Putamen (tissue), 1 donor: ENCODE data around the gene TYW1B.
A peak's percentile ranks its signal among the peaks of the same experiment; 100 is the strongest.
"Not testable (repeated sequence)": the region's sequence is repeated elsewhere in the genome, so short reads cannot be mapped to it uniquely, and the experiment has no call there.

Experiments
- DNase-seq: peaks from one replicate; pipeline ENCODE4 v3.0.0-alpha.2; 2016; ENCODE audit warnings: low spot score

TYW1B gene

GRCh38 chr7:72816370-72817157 is 11.4 kb downstream of the TYW1B start:
- not testable (repeated sequence) for DNase-seq

DNA sequence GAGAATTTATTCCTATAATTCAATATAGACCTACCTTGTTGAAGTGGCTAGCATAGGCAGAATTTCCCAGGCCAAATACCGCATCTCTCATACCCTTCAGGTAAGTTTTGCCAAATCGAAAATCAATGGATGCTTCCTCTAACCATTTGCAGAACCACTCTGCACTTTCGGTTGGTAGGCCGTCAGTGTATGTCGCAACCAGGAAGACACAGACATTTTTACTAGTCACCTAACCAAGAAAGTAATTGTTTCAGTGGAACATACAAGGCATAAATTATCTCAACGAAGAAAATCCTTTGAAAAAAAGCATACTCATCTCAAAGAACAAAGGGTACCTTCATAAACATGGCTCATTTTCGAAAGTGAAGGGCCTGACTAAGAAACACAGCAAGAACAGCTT is 17.6 kb downstream of the TYW1B start:
- DNase-seq: not testable (repeated sequence)

GRCh38 chr7:72808511-72808910 is 19.5 kb downstream of the TYW1B start:
- DNase-seq: not testable (repeated sequence)

- not testable (repeated sequence) for DNase-seq
Observed at GRCh38 chr7:72806851-72807250, 21.1 kb downstream of the TYW1B start.

GRCh38 chr7:72805526-72806494 is 22.2 kb downstream of the TYW1B start:
- peak; percentile 60 for DNase-seq

GRCh38 chr7:72803778-72804177 is 24.2 kb downstream of the TYW1B start:
- not testable (repeated sequence) for DNase-seq

DNA sequence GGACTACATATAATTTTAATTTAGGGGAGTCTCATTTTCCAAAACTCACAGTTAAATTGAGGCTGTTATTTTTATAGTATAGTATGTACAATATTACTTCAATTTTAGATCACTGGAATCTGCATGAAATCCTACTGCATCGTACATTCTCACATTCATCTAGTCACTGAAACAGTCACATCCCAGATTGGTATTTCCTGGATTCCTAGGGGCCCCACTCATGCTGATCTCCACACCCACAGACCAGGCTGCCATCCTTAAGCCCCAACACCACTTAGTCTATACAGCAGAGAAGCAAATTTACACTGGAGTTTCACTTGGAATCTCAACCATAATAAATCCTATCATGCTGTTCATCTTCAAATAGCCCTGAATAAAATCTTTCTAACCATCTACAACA is 26.4 kb downstream of the TYW1B start:
- DNase-seq: not testable (repeated sequence)

DNA sequence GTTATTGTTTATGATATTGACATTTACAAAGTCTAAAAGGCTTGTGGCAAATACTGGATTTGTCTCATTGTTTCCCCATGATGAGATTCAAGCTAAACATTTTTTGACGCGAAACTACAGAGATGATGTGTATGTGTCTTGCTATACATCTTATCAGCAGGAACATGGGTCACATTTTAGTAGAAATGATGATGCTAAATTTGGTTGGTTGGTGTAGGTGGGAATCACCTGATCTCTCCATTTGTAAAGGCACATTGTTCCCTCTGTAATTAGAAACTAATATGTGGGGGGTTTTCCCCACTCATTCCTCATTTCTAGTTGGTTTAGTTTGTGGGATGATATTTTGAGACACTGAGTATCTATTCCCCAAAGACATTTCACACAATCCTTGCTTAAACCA is 32.6 kb downstream of the TYW1B start:
- DNase-seq: not testable (repeated sequence)

GRCh38 chr7:72793791-72794190 is 34.2 kb downstream of the TYW1B start:
- peak; percentile 53 for DNase-seq

GRCh38 chr7:72790698-72791060 is 37.3 kb downstream of the TYW1B start:
- DNase-seq: not testable (repeated sequence)

DNA sequence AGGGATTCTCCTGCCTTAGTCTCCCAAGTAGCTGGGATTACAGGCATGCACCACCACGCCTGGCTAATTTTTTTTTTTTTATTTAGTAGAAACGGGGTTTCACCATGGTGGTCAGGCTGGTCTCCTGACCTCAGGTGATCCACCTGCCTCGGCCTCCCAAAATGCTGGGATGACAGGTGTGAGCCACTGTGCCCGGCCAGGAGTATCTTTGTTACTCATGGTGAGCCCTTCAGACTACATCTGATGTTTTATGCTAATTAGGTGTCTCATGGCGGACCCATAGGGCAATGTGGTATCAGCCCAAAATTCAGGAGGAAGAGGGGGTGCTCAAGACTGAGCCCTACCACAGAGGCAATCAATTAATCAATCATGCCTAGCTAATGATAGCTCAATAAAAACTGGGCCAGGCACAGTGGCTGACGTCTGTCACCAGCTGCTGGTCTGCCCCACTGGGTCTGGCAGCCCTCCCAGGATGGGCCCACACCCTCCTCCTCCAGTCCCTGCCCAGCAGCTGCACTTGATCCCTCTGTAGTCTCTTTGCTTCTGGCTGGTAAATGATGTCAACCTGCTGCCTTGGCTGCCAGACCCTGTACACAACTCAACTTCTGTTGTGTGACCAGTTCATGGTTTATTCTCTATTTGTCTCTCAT is 37.8 kb downstream of the TYW1B start:
- DNase-seq: peak; percentile 33

- no peak for DNase-seq
Observed at GRCh38 chr7:72785166-72785955, 42.6 kb downstream of the TYW1B start.

- DNase-seq: not testable (repeated sequence)
Observed at GRCh38 chr7:72783601-72784370, 44.2 kb downstream of the TYW1B start.

DNA sequence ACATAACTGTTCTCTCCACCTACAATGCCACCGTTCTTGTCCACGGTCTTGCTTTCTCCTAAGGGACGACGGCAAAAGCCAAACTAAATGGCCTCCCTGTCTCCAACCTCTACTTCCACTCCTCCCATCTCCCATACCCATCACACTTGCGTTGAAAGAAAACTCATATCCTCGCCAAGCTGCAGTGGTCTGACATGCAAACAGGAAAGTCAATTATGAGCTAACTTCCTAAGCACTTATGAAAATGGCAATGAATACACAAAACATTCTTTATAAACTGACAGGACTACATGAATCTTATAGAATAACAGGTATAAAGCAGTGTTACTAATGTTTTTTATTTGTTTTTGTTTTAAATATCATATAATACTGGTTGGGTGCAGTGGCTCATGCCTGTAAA is 46.4 kb downstream of the TYW1B start:
- no peak for DNase-seq

GRCh38 chr7:72781161-72781560 is 46.8 kb downstream of the TYW1B start:
- no peak for DNase-seq

GRCh38 chr7:72780289-72780894 is 47.6 kb downstream of the TYW1B start:
- DNase-seq: not testable (repeated sequence)

DNA sequence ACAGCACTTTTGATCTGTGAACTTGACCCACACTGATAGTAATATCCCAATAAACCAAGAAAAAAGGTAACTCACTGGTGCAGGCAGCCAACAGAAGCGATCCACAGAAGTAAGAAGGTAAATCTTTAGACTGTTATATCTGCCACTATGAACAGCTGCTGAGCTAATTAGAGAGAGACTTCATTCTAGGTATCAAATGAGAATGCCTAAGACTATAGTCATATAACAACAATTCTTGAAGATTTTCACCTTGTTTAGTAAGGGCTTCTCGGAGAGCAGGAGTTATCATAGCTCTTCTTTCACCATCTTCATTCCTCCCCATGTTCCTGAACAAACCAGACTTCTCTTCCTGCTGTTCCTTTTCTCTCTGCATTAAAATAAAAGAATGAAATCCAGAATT is 50.8 kb downstream of the TYW1B start:
- not testable (repeated sequence) for DNase-seq

DNA sequence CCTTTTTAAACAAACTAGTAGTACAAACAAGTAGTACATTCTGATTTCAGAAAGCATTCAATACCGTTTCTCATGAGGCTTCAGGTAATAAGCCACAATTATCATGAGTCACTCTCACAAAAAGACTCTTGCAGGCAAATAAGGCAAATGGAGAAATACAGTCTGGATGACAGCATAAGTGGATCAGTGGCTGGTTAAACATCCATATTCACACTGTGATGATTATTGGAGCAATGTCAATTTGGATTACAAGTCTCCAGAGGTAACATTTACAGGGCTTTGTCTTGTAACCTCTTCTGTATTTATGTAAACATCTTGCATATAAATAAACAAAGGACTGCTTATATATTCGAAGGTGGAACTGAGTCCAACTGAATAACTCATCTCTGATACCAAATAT is 55.4 kb downstream of the TYW1B start:
- not testable (repeated sequence) for DNase-seq

GRCh38 chr7:72766994-72767393 is 61.0 kb downstream of the TYW1B start:
- not testable (repeated sequence) for DNase-seq

DNA sequence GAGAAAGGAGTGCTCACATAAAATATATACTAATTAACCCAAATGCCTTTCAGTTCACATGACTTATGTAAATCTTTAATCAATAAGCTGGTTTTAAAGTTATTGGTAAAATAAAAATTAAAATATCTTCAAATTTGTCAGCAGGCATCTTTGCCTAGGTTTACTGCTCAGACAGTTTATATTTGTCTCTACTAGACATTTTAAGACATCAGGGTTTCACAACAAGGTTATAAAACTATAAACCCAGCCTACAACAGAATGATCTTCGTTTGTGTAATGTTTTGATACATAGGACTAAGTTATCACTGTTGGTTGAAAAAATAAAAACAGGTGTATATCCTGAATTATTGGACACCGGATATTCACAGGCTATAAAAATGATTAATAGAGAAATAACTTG is 67.4 kb downstream of the TYW1B start:
- DNase-seq: no peak
